Ovary (tissue), 9 donors: ENCODE results near the gene MTF1. TPM values are rescaled to one million over a fixed set of nuclear protein-coding genes. Genes with fewer than 3 reads are reported as not detected.

Source experiments
- DNase-seq, 5 donors: peaks; one replicate each; pipeline ENCODE4 v3.0.0-alpha.2; 2019 to 2020
- H3K27ac ChIP-seq, 2 donors: fragments of 200-600 bp; one replicate each; pipeline versions ENCODE4 v1.5.1 to v1.8.0; 2019 to 2022
- H3K27me3 ChIP-seq: fragments of 200-600 bp; one replicate; pipeline ENCODE4 v1.8.0; 2022
- H3K36me3 ChIP-seq: fragments of 200-600 bp; sonication (generic); one replicate; pipeline ENCODE4 v1.5.1; 2019
- H3K4me1 ChIP-seq: one replicate; pipeline ENCODE4 v1.8.1; 2013; ENCODE audit warnings: mild to moderate bottlenecking, moderate library complexity; ENCODE audit not compliant: insufficient read depth
- H3K4me3 ChIP-seq: fragments of 200-600 bp; sonication (generic); one replicate; pipeline ENCODE4 v1.5.1; 2017
- H3K9me3 ChIP-seq, 2 donors: fragments of 200-600 bp in 1 of 2; sonication (generic) in 1 of 2; one replicate each; pipeline versions ENCODE4 v1.5.1 to v1.8.1; 2013 to 2019; ENCODE audit warnings: mild to moderate bottlenecking in 1 of 2, moderate library complexity in 1 of 2
- CTCF ChIP-seq, 3 donors: fragments of 450-650 bp in 2 of 3; fragments of 200-600 bp in 1 of 3; IDR thresholded peaks; one replicate each; pipeline versions ENCODE4 v1.5.1 to v1.8.0; 2016 to 2022; ENCODE audit warnings: antibody characterized with exemption in 3 of 3, mild to moderate bottlenecking in 1 of 3
- EP300 ChIP-seq: sonication (generic); formaldehyde crosslinking; IDR thresholded peaks from one replicate; pipeline ENCODE4 v1.6.1; 2017; ENCODE audit warnings: antibody characterized with exemption
- POLR2A ChIP-seq: fragments of 450-650 bp; IDR thresholded peaks from one replicate; pipeline ENCODE4 v1.6.1; 2017; ENCODE audit warnings: antibody characterized with exemption, mild to moderate bottlenecking, moderate library complexity
- WGBS, 3 donors: extraction: QIAGEN DNeasy Blood & Tissue Kit in 1 of 3; methylation state at CpG; one replicate each; pipeline versions ENCODE4 v1.1.5 to v1.1.7; 2013 to 2017; 5-methylcytosine and 5-hydroxymethylcytosine counted together
- intact Hi-C, 4 donors: fragments of 100-400 bp; cut with DNase I; formaldehyde crosslinking; loops; one replicate each; pipeline versions ENCODE4 v1.11.0 to v1.15.1; 2022 to 2023
- polyA plus RNA-seq, 2 donors: library from polyadenylated mRNA; stranded (reverse); fragments of 200-250 nt in 1 of 2; fragments of 350-450 nt in 1 of 2; fragmentation: Illumina TruSeq in 1 of 2; extraction: RNeasy Lipid Tissue Mini Kit (QIAGEN cat#74804) in 1 of 2; gene quantifications; one replicate each; pipeline ENCODE4 v1.2.3, GENCODE V29; 2013 to 2014
- small RNA-seq: library from RNA; depleted of rRNA; stranded (forward); fragments of <200 nt; gene quantifications from one replicate; pipeline ENCODE3, GENCODE V24; 2016
- total RNA-seq, 7 donors: library from RNA; depleted of rRNA in 2 of 7; stranded (reverse); fragments of >200 nt in 2 of 7; fragmentation: NEBNext Ultra II Directional in 3 of 7; extraction: Animal tissue kit (Norgen Biotek cat#: 25700) in 3 of 7; gene quantifications; one replicate each; pipeline versions ENCODE4 v1.1.0 to v1.2.4, GENCODE V29; 2016 to 2023
- donor health status: DM: no; HTN: no; CAD: no; lungs with moderate emphysema.
- donor health status: DM: no; HTN: no; CAD: no.
- donor health status: Bipolar disorder and iron deficiency.
- donor health status: DM: yes; HTN: yes; CAD: no.
- donor health status: DM: no; HTN: no; CAD: no.
- donor health status: DM: yes; HTN: yes; CAD: no.

Gene MTF1
- total and polyA plus RNA-seq, 9 donors = 3.4 to 29.1 (median 20.6) TPM

DNA sequence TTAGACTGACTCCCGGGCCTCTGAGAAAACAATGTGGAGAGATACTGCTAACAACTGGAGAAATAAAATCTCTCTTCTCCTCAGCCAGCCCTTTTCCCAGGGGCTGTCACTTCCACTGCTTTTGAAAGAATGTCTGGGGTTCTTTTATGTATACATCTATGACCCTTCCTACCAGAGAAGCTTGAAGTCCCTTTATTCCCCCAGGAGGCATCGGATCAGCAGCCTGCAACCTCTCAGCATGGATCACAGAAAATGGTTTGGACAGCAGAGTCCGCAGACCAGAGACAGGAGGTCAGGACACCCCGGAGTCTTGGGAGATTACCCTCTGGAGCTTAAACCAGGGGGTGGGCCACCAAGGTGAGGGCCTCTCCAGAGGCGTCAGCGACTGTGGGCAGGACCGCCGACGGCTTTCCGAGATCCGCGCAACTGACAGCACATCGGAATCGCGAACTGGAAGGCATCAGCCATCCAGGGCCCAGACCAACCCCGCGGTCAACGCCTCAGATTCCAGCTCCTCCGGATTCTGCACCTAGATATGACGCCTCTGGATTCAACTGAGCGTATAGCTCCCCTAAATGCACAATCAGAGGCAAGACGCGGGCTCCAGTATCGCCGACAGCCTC lies 95.5 kb downstream of the MTF1 start:
- 19 to 23% (median 19%) methylated on average over 25 of the region's 25 CpGs for WGBS, 3 donors
- no peaks in the 10 kb centered on the region for H3K36me3 ChIP-seq
- no peak for DNase-seq
- TF ChIP-seq CTCF (IDR thresholded peaks at IDR 0.05) = no peak
- no peak for TF ChIP-seq POLR2A
- no peak for TF ChIP-seq EP300
- H3K4me1 ChIP-seq = no peaks in the 10 kb centered on the region
- no peak overlapping the region for H3K27ac ChIP-seq
- H3K4me3 ChIP-seq = no peak overlapping the region
- intact Hi-C loops = no loop called here
- no peaks in the 10 kb centered on the region for H3K27me3 ChIP-seq
- no peaks in the 10 kb centered on the region for H3K9me3 ChIP-seq

- Histone ChIP-seq H3K9me3 (no peaks in the 10 kb centered on the region), H3K27ac (no peak overlapping the region), H3K27me3 (no peaks in the 10 kb centered on the region), H3K4me1 (no peaks in the 10 kb centered on the region), H3K36me3 (no peaks in the 10 kb centered on the region), H3K4me3 (no peak overlapping the region)
- DNase-seq = no peak
- intact Hi-C loops = no loop called here
- 55 to 71% (median 63%) methylated on average over 2 of the region's 2 CpGs for WGBS, 3 donors
- TF ChIP-seq EP300 (no peak), POLR2A (no peak), CTCF (IDR thresholded peaks at IDR 0.05) (no peak)
These were observed 96.9 kb downstream of the MTF1 start for GRCh38 chr1:37762516-37762915.

GRCh38 chr1:37761416-37762095 lies 97.8 kb downstream of the MTF1 start:
- TF ChIP-seq CTCF (IDR thresholded peaks at IDR 0.05) (no peak), POLR2A (no peak), EP300 (no peak)

More at GRCh38 chr1:37761416-37762095, 97.8 kb downstream of the MTF1 start:
- no peak for DNase-seq
- Histone ChIP-seq H3K4me1 (no peaks in the 10 kb centered on the region), H3K36me3 (no peaks in the 10 kb centered on the region), H3K27ac (no peak overlapping the region), H3K27me3 (no peaks in the 10 kb centered on the region), H3K4me3 (no peak overlapping the region), H3K9me3 (no peaks in the 10 kb centered on the region)
- intact Hi-C loops = no loop called here
- 46 to 55% (median 54%) methylated on average over 59 to 68 of the region's 68 CpGs for WGBS, 3 donors

Small RNA genes within 50 kb of the gene (small RNA-seq; reads per million reads assigned to genes)
- gene RF00092 (not detected), gene RNU6-584P (not detected)

Other genes with a start within 250 kb of the MTF1 start
- gene RSPO1, start 224.7 kb downstream of the MTF1 start, total RNA-seq = 10 to 100 TPM in 3 of 7 donors, 1 to 10 TPM in 3, under 1 TPM in 1; 0.23 to 21.4 (median 7.5) TPM
- 1 to 10 TPM in 1 of 2 donors, under 1 TPM in 1; 0.35 to 3.3 TPM for gene RSPO1, start 224.7 kb downstream of the MTF1 start, polyA plus RNA-seq
- 1 to 10 TPM in 2 of 7 donors, under 1 TPM in 5; 0.11 to 1.3 (median 0.42) TPM for gene CDCA8, start 167.1 kb downstream of the MTF1 start, total RNA-seq
- gene CDCA8, start 167.1 kb downstream of the MTF1 start, polyA plus RNA-seq = 1 to 10 TPM in 1 of 2 donors, under 1 TPM in 1; 0.84 to 1.9 TPM
- under 1 TPM in 4 of 7 donors, not detected in 3; 0.20 to 0.69 (median 0.50) TPM for gene EPHA10, start 94.5 kb downstream of the MTF1 start, total RNA-seq
- under 1 TPM; 0.02 to 0.05 TPM for gene EPHA10, start 94.5 kb downstream of the MTF1 start, polyA plus RNA-seq
- gene MANEAL, start 65.7 kb downstream of the MTF1 start, total RNA-seq = 1 to 10 TPM in 5 of 7 donors, under 1 TPM in 1, not detected in 1; 0.66 to 2.2 (median 1.7) TPM
- 1 to 10 TPM in 1 of 2 donors, under 1 TPM in 1; 0.99 to 3.7 TPM for gene MANEAL, start 65.7 kb downstream of the MTF1 start, polyA plus RNA-seq
- gene C1orf122, start 51.8 kb downstream of the MTF1 start, total RNA-seq = 10 to 100 TPM; 24.5 to 56.2 (median 32.5) TPM
- gene C1orf122, start 51.8 kb downstream of the MTF1 start, polyA plus RNA-seq = 10 to 100 TPM; 10.3 to 23.7 TPM
- gene YRDC, start 51.4 kb downstream of the MTF1 start, total RNA-seq = 10 to 100 TPM in 4 of 7 donors, 1 to 10 TPM in 3; 7.2 to 15.0 (median 11.0) TPM
- 1 to 10 TPM; 9.3 to 9.5 TPM for gene YRDC, start 51.4 kb downstream of the MTF1 start, polyA plus RNA-seq
- 10 to 100 TPM; 23.2 to 68.5 (median 33.7) TPM for gene INPP5B, start 87.5 kb upstream of the MTF1 start, total RNA-seq
- 10 to 100 TPM; 23.2 to 30.3 TPM for gene INPP5B, start 87.5 kb upstream of the MTF1 start, polyA plus RNA-seq
- gene SF3A3, start 130.4 kb upstream of the MTF1 start, total RNA-seq = 10 to 100 TPM; 29.0 to 62.5 (median 44.3) TPM
- 100 to 1,000 TPM in 1 of 2 donors, 10 to 100 TPM in 1; 27.4 to 110 TPM for gene SF3A3, start 130.4 kb upstream of the MTF1 start, polyA plus RNA-seq
- gene FHL3, start 145.9 kb upstream of the MTF1 start, total RNA-seq = 10 to 100 TPM; 19.4 to 63.3 (median 40.4) TPM
- 10 to 100 TPM; 13.9 to 28.8 TPM for gene FHL3, start 145.9 kb upstream of the MTF1 start, polyA plus RNA-seq
- 10 to 100 TPM; 17.4 to 38.5 (median 29.7) TPM for gene UTP11, start 153.1 kb upstream of the MTF1 start, total RNA-seq
- 10 to 100 TPM; 20.9 to 35.1 TPM for gene UTP11, start 153.1 kb upstream of the MTF1 start, polyA plus RNA-seq
- gene POU3F1, start 187.2 kb upstream of the MTF1 start, total RNA-seq = under 1 TPM in 4 of 7 donors, not detected in 3; 0.10 to 0.53 (median 0.33) TPM
- under 1 TPM in 1 of 2 donors, not detected in 1; 0.04 TPM for gene POU3F1, start 187.2 kb upstream of the MTF1 start, polyA plus RNA-seq